ENCODE results near the gene ZC3HAV1. TPM values are rescaled to one million over a fixed set of nuclear protein-coding genes. Genes with fewer than 3 reads are reported as not detected.

Gene ZC3HAV1
- total and polyA plus RNA-seq, 10 of the 15 experiments (the other 5 are each of a cell fraction or from before 2014, with no cell fraction given) = 18.5 to 55.3 (median 44.7) TPM

GRCh38 chr7:139089118-139089517 lies 20.4 kb downstream of the ZC3HAV1 start:
- WGBS (ENCODE audit: insufficient coverage, insufficient replicate concordance, low lambda C conversion rate, missing lambda C conversion rate) = 97% methylated on average over 2 of the region's 2 CpGs
- FAIRE-seq = no peak
- Histone ChIP-seq H3K4me3 (no peak overlapping the region), H3K27ac (ENCODE audit: control insufficient read depth, insufficient read depth) (no peak overlapping the region), H3K4me2 (ENCODE audit: control insufficient read depth, insufficient read depth) (no peak overlapping the region), H2AFZ (ENCODE audit: control insufficient read depth, low read depth, low read length) (no peak overlapping the region), H3K9ac (ENCODE audit: control insufficient read depth, insufficient read depth, low read length) (no peak overlapping the region), H3K4me1 (ENCODE audit: control insufficient read depth, insufficient read depth, low read length) (peaks cover 5% of the 10 kb centered on the region), H4K20me1 (ENCODE audit: control insufficient read depth, insufficient read depth) (no peaks in the 10 kb centered on the region), H3K27me3 (replicated peaks in 1 of 2; ENCODE audit: control insufficient read depth in 2 of 2, insufficient read depth in 2 of 2, low read length in 1 of 2) (no peaks in the 10 kb centered on the region), H3K79me2 (ENCODE audit: control insufficient read depth, insufficient read depth, low read length) (peaks cover 24% of the 10 kb centered on the region), H3K36me3 (ENCODE audit: control insufficient read depth in 2 of 2, insufficient read depth in 2 of 2, low read length in 1 of 2) (peaks cover 20 to 40% of the 10 kb centered on the region in 2 experiments), H3K9me3 (replicated peaks; ENCODE audit: control insufficient read depth, insufficient read depth, low read length) (peaks cover 9% of the 10 kb centered on the region; the same call in 2 of the 3 replicates)
- TF ChIP-seq SMC3 (IDR thresholded peaks at IDR 0.05; ENCODE audit: borderline replicate concordance, low read length) (no peak), CEBPZ (IDR thresholded peaks at IDR 0.05; ENCODE audit: low read depth, low read length) (no peak), PAX5 (IDR thresholded peaks at IDR 0.05; ENCODE audit: borderline replicate concordance, low read depth, low read length) (no peak), ATF2 (IDR thresholded peaks at IDR 0.05; ENCODE audit: low read length) (no peak), CEBPB (IDR thresholded peaks at IDR 0.05; ENCODE audit: borderline replicate concordance in 1 of 2, low read depth in 2 of 2, low read length in 2 of 2) (no peak), ZNF274 (IDR thresholded peaks at IDR 0.05; ENCODE audit: insufficient read depth, insufficient read length) (no peak), PBX3 (IDR thresholded peaks at IDR 0.05; ENCODE audit: insufficient replicate concordance, low read depth, low read length) (no peak), FOXK2 (IDR thresholded peaks at IDR 0.05) (no peak), TCF12 (IDR thresholded peaks at IDR 0.05; ENCODE audit: low read depth, low read length) (no peak), RAD21 (IDR thresholded peaks at IDR 0.05; ENCODE audit: insufficient read depth, low read depth, low read length) (no peak)
- SMC1A ChIA-PET (ENCODE audit: uncharacterized antibody, unreplicated experiment) = interaction anchor here (1.1 kb wide), 1 partner anchor 30 kb away, joined by 6 read pairs; no protein-coding TSS in a partner anchor
- in situ Hi-C loops (cut with MboI) = no loop called here
- DNase-seq (ENCODE audit: low read depth, low spot score) = no peak
- intact Hi-C loops (cut with micrococcal nuclease; ENCODE audit: unreplicated experiment) = no loop called here
- ATAC-seq = no peak
- POLR2A ChIA-PET = no interaction called here
- CTCF ChIA-PET = no interaction called here
- RAD21 ChIA-PET (ENCODE audit: unreplicated experiment) = no interaction called here
- BruUV-seq (replicated peaks) = no TSS peak

Data from GM12878 (cell line).